PFSK-1 (cell line): ENCODE results near the gene UBR4.

Experiments used
- FOXP2 ChIP-seq: optimal IDR thresholded peaks from 2 replicates; pipeline ENCODE3; 2011; ENCODE audit warnings: borderline replicate concordance, control low read depth, inconsistent platforms; ENCODE audit not compliant: insufficient read depth; ENCODE audit errors: extremely low read length, extremely low read depth
- POLR2AphosphoS5 ChIP-seq: IDR thresholded peaks from 2 replicates; pipeline ENCODE4 v1.6.1; 2012; ENCODE audit warnings: low read depth, mild to moderate bottlenecking, control low read depth, low read length, moderate library complexity
- REST ChIP-seq, 2 experiments: IDR thresholded peaks; 2 replicates each; pipeline versions ENCODE4 v1.6.1 to v1.8.0; 2011 to 2012; ENCODE audit warnings: low read depth in 2 of 2, low read length in 2 of 2, control low read depth in 1 of 2, inconsistent platforms in 1 of 2, mild to moderate bottlenecking in 1 of 2, moderate library complexity in 1 of 2; ENCODE audit not compliant: insufficient read depth in 1 of 2
- SIN3A ChIP-seq: IDR thresholded peaks from 2 replicates; pipeline ENCODE4 v1.6.1; 2012; ENCODE audit warnings: mild to moderate bottlenecking, low read length, moderate library complexity, borderline replicate concordance; ENCODE audit not compliant: insufficient read depth
- TAF1 ChIP-seq: IDR thresholded peaks from 2 replicates; pipeline ENCODE4 v1.6.1; 2012; ENCODE audit warnings: low read length, control low read depth, borderline replicate concordance; ENCODE audit not compliant: insufficient read depth

UBR4 gene

GRCh38 chr1:19204446-19205266, 5.4 kb downstream of the UBR4 start:
- TF ChIP-seq POLR2AphosphoS5 (no peak), TAF1 (no peak), REST (IDR thresholded peaks at IDR 0.05; ENCODE audit: insufficient read depth in 1 of 2, low read depth in 2 of 2, low read length in 2 of 2) (no peak), FOXP2 (no peak), SIN3A (no peak)

GRCh38 chr1:19203440-19203839, 6.6 kb downstream of the UBR4 start:
- TF ChIP-seq TAF1 (no peak), SIN3A (no peak), POLR2AphosphoS5 (no peak), REST (IDR thresholded peaks at IDR 0.05; ENCODE audit: insufficient read depth in 1 of 2, low read depth in 2 of 2, low read length in 2 of 2) (no peak), FOXP2 (no peak)

GRCh38 chr1:19202396-19202795, 7.7 kb downstream of the UBR4 start:
- no peak for TF ChIP-seq REST (IDR thresholded peaks at IDR 0.05; ENCODE audit: insufficient read depth in 1 of 2, low read depth in 2 of 2, low read length in 2 of 2)
- no peak for TF ChIP-seq FOXP2
- TF ChIP-seq POLR2AphosphoS5 = no peak
- TF ChIP-seq TAF1 = no peak
- TF ChIP-seq SIN3A = no peak

- TF ChIP-seq REST (IDR thresholded peaks at IDR 0.05; ENCODE audit: insufficient read depth in 1 of 2, low read depth in 2 of 2, low read length in 2 of 2) = no peak
- TF ChIP-seq TAF1 = no peak
- no peak for TF ChIP-seq POLR2AphosphoS5
- no peak for TF ChIP-seq FOXP2
- no peak for TF ChIP-seq SIN3A
Measured at GRCh38 chr1:19199969-19200604, 10.0 kb downstream of the UBR4 start.
